K562 treated with DMSO at 1 percent for 4 hours (cell line): ENCODE measurements around the gene MRPS31. TPM values are rescaled to one million over a fixed set of nuclear protein-coding genes. Genes with fewer than 3 reads are reported as not detected.

Source experiments
- total RNA-seq: library from RNA; unstranded; fragments of 300-600 nt; gene quantifications from 2 replicates; pipeline ENCODE4 v1.2.3, GENCODE V29; 2022; ENCODE audit not compliant: insufficient read depth

The MRPS31 gene
- total RNA-seq, result 9.1 and 10.8 TPM in 2 replicates

GRCh38 chr13:40770934-40771618 lies at the start of gene MRPS31:
Gene MRPS31 (minus strand): TSS chr13:40771190. CDS start chr13:40771136, 54 bp downstream.

DNA sequence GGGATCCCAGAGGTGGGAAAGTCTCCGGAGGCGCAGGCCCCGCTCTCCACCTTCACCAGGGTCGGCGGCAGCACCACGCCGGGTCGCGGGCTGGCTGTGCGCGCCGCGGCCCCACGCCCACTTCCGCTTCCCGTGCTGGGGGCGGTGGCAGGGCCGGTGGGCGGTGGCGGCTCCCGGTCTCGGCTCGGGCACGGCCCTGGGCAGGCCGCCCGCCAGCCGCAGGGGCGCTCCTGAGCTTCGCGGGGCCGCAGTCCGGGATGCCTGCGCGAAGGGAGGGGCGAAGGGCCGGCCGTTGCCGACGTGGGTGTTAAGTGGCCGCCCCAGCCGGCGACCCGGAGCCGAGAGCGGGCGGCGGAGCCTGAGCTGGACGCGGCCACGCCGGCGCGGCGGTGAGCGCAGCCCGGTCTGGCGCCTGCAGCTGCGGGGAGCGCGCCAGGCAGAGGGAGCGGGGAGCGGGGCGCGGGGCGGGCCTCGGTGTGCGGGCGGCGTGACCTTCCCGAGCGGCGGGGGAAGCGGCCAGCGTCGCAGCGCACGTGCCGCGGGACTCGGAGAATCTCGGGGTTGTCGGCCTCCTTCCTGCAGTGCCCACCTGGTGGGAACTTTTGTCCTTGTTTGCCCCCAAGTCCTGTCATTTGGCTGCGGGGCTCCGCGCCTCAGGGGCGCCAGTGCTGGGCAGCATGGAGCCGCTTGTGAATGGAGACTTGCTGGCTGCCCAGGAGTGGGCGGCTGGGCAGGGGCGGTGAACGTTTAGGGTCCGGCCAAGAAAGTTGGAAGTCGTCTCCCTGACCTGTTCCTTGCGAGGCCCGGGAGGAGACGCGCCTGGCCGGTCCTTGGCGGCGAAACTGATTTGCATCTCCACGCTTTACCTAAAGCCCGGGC lies 18.5 kb upstream of the MRPS31 start, which contains the start of gene SLC25A15:
Gene SLC25A15 (plus strand): TSS at position 337 of the 879 bp plus-strand sequence. CDS start 3,616 bp downstream, outside the sequence.

Other genes starting within 250 kb of the MRPS31 start
- 0.20 and 0.22 TPM in 2 replicates for gene FOXO1, start 104.5 kb downstream of the MRPS31 start, total RNA-seq
- gene SLC25A15, start 18.4 kb upstream of the MRPS31 start, total RNA-seq, result 6.6 and 9.3 TPM in 2 replicates
- 18.6 and 23.7 TPM in 2 replicates for gene ELF1, start 248.1 kb upstream of the MRPS31 start, total RNA-seq